Measurements from ENCODE around the gene ANXA6. TPM values are rescaled to one million over a fixed set of nuclear protein-coding genes. Genes with fewer than 3 reads are reported as not detected.
A peak's percentile ranks its signal among the peaks of the same experiment; 100 is the strongest.

ANXA6 gene
- total RNA-seq, 1 experiment from 2014 or later = 507 TPM

DNA sequence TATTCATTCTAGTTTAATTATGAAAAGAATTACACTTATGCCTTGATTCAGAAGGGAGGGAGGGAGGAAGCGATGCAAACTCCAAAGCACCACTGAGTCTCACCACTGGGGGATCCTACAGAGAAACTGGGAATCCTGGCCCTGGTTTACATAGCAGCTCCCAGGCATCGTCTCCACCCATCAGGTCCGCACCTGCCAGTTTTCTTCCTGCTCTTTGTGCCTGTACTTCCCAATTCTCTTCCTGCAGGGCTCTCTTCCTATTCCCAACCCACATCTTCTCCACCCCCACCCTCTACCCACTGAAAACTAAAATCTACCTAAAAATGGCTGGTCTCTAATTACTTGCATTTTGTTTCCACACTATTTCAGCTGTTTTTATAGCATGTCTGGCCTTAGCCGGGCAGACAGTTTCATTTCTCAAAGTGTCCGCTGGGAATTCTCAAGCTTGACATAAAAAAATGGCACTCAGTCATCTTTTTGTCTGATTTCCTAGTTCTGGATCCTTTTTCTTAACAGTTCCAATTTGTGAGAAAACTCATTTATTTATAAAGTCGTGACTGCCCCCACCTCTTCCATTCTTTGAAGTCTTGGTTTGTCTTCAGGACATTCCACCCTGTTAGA lies 75.2 kb downstream of the ANXA6 start:
- DNase-seq (ENCODE audit: low spot score) = no peak

DNA sequence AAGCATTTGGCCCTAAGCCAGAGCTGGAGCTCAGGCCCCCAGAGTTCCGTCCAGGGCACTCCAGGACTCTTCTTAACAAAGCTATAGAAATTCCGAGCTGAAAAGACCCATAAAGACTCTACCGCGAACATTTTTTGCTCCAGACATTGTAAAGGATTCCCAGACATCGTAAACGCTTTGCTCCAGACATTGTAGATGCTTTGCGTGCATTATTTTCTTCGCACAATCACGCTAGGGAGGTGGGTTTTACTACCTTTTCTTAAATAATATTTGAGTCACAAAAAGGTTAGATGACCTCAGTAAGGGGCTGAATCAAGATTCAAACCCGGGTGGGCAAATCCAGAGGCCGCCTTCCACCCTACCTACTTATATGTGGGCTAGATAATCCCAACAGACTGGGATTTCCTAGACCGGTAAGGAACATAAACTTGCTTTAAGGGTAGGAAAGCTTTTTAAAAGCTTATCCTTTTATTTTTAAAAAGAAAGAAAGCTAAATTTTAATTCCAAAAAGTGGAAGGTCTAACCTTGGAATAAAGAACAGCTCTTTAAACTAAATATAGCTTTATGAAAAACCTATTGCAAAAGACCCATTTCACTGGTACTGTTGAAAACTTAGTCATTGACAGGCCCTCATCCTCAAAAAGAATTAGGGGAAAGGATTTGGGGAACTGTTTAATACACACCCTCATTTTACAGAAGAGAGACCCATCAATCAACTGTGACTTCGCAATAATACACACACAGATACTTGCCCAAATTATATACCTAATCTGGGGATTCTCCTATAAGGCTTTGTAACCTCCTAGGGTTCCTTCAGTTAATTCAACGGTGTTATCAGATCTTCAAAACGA lies 75.9 kb downstream of the ANXA6 start:
- no peak for DNase-seq (ENCODE audit: low spot score)

DNA sequence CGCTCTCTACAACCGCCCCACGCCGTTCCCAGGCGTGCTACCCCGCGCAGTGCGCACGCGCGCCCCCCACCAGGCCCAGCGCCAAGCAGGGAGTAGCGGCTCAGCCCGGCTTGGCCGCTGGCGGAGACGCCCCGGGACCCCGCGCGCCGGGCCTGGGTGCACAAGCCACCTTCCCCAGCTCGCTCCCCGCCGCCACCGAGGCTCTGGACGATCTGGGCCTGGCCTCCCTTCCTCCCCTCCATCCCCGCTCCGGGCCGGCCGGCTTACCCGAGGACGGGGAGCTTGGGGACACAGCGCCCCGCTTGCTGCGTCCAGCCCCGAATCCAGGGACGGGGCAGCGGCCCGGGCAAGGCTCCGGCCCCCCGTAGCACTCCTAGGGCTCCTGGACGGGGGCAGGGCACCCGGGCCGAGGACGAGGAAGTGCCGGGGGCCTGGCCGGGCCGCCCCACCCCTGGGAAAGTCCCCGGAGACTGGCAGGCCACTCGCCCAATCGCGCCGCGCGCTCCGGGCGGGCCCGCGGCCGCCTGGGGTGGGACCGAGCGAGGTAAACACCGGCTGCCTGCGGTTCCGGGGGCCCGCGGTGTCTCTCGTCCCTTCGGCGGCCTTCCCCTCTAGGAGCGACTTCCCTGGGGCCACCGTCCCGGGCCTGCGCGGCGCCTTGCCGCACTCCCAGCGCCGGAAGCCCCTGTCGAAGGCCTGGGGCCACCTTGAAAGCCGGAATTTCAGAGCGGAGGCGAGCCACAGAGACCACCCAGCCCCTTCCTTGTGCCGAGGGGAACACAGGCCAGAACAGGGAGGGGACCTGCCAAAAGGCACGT lies 76.8 kb downstream of the ANXA6 start, which contains the start of gene TNIP1:
TNIP1 (minus strand) TSS at position 422 of the 818 bp plus-strand sequence. CDS start 15,939 bp downstream, outside the sequence.
- peak; percentile 85 for DNase-seq (ENCODE audit: low spot score)

DNA sequence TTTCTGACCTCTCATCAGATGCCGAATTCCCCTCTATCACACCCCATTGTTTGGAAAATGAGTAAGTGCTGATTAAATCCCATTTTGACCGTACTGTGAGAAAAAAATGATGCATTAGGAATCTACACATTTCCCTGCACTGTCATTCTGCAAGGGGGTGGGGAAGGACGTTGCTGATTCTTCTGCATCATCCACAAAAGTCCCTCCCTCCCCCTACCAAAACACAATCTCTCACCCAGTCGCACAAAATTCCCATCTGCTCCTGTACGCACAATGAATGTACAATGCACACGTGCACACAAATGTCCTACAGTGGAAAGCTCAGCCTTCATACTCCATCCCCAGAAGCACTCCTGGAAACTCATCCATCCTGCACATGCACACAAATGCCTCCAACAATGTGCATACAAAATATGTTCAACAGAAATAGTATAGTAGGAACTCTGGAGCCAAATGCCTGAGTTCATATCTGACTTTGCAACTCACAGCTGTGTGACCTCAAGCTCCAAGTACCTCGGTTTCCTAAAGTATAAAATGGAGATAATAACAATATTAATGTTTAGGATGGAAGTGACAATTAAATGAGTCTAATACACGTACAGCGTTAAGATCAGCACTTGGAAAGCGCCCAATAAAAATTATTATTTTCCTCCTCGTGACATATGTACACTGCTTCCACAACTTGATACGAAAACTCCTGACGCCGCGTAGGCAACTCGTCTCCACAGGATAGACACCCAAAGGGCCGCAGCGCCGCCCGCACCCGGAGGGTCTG lies 77.6 kb downstream of the ANXA6 start:
- peak; percentile 94 for DNase-seq (ENCODE audit: low spot score)

DNA sequence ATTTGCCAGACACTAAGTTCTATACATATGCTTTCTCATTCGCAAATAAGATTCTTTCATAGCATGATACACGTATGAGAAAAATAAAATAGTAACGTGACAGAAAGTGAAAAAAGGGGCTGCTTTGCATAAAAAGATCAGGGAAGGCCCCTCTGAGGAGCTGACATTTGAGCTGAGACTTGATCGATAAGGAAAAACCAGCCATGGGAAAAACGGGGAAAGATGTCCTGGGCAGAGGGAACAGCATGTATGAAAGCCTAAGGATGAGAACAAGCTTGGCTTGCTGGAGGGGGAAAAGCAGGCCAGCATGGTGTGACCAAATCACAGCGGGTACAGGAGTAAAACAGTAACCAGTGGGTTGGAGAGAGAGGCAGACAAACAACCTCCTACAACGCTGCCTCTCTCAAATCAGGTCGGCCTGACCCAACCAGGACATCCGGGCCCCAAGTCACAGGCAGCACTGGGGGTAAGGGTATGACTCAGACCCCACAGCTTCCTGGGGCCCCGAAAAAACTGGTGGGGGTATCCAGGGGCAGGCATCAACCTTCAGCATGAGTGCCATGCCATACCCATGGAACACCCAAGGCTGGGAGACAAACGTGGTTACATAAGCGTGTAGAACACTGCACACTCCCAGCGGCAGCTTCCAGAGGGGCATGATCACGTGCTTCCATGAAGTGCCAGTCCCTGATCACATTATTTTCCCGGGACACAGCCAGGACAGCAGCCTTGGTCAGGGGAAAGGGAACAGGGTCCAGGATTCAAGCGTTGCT lies 78.9 kb downstream of the ANXA6 start:
- DNase-seq (ENCODE audit: low spot score) = no peak

DNA sequence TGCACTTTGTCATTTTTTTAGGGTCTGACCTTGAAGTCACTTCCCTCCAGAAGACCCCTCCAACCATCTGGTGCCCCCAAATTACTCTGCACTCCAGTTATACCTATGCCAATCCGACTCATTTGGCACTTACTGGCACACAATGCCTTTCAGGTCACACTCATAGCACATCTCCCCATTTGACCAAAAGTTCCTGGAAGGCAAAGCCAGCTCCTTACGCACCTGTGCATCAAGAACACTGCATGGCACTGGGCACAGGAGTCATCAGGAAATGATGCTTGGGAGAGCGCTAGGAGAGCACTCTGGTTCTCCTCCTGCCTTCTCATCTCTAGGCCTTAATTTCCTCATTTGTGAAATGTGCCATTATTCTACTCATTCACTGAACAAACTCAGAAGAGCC lies 79.6 kb downstream of the ANXA6 start:
- no peak for DNase-seq (ENCODE audit: low spot score)

DNA sequence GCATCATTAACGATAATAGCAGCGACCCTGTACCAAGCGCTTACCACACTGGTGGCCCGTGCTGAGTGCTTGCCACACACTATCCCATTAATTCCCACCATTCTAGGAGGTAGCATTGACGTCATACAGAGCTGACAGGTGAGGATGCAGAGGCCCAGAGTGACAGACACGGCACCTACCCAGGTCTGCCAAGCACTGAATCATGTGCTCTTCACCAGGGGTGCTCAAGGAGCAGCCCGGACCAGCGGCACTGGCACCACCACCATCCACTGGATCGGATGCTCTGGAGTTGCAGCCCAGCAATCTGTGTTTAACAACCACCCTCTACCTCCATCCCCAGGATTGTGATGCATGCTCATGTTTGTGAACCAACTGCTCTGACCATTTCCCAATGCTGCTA lies 80.2 kb downstream of the ANXA6 start:
- no peak for DNase-seq (ENCODE audit: low spot score)

DNA sequence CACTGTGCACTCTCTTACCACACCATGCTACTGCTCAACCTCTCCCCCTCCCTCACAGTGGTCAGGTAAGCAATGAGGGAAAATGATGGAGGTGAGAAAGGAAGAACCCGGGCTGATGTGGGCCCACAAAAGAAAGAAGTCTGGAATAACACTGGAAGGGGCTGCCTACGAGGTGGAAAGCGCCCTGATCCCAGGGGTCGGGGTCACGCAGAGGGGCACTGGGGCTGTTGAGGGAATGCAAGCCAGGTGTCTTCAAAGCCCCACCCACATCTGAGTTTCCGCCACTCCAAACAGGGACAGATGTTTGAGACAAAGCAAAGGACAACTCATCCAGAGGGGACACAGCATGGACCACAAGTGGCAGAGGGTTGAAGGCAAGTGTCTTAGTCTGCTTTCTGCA lies 81.0 kb downstream of the ANXA6 start:
- no peak for DNase-seq (ENCODE audit: low spot score)

DNA sequence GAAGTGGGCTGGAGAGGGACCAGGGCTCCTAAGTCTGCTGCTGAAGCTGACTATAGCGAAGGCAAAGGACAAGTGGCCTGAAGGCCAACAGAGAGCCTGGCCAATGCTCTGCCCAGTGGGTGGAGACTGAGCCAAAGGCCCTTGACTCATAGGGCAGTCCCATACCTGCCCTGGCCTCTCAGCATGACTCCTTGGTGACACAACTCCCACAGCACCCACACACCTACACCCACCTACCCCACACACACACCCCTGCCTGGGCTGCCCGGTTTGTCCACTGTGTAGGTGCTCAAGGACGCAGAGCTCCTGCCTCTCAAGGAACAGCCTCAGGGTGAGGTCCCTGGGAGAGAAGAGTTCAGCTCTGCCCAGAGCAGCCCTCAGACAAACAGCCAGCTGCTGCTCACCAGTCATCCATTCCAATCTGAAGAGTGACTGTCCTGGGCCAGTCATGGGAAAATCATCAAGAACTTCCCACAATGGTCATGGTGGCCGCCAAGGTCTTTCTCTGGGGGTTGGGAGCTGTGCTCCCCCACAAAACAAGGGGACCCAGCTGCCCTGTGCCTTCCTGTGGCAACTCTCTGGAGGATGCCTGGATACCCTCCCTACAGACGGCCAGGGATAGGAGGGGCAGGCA lies 81.8 kb downstream of the ANXA6 start:
- DNase-seq (ENCODE audit: low spot score) = peak; percentile 79

DNA sequence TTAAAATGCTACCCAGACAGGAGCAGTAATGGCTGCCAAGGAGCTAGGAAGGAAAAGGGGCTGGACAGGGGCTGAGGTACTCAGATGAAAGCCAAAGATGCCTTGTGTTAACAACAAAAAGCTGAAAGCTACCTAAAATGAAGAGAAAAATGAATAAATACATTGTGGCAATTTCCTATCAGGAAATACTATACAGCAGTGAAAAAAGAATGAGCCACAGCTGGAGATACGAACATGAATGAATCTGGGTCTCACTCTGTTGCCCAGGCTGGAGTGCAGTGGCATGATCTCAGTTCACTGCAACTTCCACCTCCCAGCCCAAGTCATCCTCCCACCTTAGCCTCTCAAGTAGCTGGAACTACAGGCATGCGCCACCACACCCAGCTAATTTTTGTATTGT lies 83.0 kb downstream of the ANXA6 start:
- DNase-seq (ENCODE audit: low spot score) = no peak

DNA sequence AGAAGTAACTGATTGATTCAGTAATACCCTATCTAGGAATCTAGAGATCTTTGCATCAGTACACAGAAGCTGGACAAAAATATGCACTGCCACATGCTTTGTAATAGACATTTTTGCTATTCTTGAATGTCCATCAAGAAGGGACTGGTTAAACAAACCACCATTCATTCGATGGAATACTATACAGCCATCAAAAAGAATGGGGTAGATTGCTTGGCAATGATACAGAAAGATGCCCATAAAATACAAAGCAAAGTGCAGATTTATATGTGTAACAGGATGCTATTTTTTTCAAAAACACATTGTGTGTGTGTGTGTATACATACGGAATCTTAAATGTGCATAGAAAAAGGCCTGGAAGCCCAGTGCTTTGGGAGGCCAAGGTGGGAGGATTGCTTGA lies 84.3 kb downstream of the ANXA6 start:
- DNase-seq (ENCODE audit: low spot score) = no peak

DNA sequence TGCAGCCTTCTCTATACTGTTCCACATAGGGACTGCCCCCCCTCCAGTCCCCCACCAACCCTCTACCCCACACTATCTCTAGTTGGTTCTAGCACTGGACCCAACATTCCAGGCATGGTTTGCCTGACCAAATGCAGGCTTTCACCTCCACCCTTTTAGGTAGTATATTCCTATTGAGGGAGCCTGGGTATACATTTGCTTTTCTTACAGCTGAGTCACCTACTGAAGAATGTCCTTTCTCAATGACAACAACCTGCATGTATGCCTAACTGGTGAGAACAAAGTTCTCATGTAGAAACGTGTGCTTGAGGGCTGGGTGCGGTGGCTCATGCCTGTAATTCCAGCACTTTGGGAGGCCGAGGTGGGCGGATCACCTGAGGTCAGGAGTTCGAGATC lies 85.0 kb downstream of the ANXA6 start:
- peak; percentile 94 for DNase-seq (ENCODE audit: low spot score)

DNA sequence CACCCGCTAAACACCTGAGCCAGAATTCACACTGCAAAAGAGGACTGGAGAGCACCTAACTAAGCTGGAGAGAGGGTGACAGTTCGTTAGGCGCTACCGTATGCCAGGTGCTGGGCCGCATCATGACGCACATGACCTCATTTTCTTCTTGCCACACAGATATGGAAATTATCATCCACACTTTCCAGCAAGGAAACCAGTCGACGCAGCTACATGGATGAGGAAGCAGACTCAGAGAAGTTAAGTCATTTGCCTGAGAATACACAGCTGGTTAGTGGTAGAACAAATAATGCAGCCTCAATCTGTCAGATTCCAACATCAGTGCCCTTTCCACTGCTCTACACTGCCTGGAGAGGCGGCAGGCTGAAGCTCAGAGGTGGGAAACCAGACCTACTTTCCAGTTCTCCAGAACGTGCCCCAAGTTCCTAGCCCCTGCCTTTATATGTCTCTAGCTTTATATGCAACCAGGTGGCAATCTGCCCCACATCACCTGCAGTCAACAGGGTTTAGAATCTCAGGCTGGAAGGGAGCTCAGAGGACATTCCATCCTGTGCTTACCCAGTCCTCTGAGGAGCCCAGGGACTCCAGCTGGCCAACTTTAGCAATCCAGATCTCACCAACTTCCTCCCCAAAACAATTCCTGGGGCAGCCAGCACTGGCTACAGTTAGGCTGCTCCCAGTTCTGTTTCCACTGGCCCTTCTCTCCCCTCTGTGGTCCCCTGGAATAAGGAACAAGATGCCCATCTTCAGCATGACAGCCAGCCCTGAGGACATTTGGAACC lies 85.5 kb downstream of the ANXA6 start:
- no peak for DNase-seq (ENCODE audit: low spot score)

DNA sequence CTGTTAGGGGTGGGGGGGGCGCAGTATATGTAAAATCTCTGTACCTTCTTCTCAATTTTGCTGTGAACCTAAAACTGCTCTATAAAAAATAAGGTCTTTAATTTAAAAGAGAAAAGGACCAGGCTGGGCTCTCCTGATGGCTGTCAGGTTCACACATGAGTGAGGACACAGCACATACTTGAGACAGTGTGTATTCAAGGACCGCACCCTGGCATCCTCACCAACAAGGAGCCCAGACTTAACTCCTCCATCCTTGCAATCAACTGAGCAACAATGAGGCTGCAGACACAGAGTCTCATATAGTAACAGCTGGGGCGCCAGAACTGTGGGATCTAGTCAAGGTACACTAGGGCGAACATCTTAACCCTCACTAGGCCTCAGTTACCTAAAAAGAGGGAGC lies 86.6 kb downstream of the ANXA6 start:
- DNase-seq (ENCODE audit: low spot score) = no peak

DNA sequence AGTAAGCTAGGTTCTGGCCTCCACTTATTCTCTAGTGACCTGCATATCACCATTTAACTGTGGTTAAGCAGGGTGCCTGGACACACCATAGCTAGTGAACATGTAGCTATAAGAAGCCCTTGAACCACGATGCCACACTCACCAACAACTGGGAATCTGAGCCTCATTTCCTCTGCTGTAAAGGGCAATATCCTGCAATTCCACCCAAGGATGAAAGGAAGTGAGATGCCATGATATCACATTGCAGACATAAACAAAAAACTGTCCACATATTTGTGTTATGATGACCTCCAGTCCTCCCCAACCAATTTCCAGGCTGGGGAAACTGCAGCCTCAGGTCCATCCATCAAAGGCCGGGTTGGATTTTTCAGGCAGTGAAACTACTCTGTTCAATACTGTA lies 87.1 kb downstream of the ANXA6 start:
- no peak for DNase-seq (ENCODE audit: low spot score)

DNA sequence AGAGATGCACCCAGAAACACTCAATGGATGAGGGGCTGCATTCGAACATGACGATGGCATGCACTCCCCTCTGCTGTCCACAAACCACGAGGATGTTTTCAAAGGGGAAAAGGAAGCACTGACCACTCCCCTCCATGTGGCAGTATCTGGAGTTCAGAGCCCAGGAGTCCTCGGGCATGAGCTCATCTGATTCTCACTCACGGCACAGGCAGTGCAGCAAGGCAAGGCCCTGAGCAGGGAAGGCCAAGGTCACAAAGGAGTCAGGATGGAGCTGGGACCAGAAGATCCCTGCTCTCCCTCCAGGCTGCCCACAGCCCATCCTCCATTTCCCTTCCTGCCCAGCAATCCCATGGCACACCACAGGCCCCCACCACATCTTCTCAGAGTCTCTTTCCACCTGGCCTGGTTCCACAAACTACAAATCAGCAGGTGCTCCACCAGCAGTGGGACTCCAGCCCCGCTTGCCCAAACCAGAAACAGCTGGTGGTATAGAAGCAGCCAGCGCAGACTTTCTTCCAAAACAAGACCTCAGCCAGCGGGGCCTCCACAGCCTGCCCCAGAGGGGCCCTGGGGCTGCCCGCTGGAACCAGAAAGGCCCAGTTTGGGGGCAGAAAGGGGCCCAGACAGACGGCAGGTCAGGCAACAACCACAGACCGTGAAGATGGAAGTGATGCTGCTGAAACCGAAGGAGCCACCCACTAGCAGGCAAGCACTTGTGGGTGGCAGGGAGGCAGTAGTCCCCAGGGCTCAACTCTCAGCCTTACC lies 89.0 kb downstream of the ANXA6 start:
- peak; percentile 81 for DNase-seq (ENCODE audit: low spot score)

DNA sequence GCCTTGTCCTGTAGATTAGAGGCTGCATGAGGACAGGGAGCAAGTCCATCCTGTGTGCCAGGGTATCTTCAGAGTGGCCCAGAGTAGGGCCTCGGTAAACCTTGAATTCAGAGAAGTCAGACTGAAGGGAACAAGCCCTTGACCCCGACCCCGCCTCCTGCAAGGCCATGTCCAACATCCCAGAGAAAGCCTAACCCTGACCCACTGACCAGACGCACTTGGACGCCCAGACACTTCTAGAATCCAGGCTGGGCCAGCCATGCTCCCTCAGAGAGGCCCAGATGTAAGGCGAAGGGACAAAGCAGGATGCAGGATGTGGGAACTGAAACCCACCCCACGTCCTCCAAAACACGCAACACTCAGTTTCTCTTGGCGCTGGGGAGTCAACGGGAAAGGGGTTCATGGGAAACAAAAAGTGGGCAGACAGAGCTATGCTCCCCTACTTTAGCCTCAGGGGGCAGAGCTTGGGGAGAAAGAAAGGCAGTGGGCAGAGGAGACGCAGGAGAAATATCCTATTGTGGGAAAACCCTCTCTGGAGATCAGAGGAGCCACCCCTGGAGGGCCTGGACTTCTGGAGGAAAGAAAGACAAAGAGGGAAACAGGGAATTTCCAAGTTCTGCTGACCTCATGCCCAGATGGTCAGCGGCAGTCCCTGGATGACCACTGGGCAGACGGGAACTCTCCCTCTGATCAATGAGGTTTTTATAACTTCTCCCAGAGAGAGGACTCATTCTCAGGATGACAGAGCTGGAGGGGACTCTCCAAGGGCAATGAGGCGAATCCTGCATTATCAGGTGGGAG lies 89.7 kb downstream of the ANXA6 start:
- DNase-seq (ENCODE audit: low spot score) = peak; percentile 89

DNA sequence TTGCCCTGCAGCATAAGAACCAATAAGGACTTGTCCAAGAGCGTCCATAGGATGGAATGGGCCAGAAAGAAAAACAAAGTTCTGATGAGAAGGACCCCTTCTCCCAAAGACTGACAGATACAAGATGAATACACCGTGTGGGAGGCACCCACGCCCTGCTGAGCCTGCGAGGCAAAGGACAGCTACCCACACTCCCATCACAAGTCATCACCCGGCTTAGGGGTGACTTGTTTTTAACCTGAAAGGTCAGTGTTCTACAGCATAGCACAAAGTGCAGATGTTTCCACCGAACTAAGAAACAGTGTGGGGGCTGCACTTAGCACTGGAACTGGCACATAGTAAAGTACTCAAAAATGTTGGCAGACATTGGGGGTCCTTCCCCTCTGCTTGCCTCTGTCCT lies 90.7 kb downstream of the ANXA6 start:
- no peak for DNase-seq (ENCODE audit: low spot score)
